HEK293T (cell line): ENCODE results near the gene FGFR4.

Experiments used
- CTCF ChIA-PET: fragments of 350-600 bp; formaldehyde crosslinking; extraction: SDS; loops from one replicate; lab custom pipeline; 2021; ENCODE audit warnings: antibody characterized with exemption, inconsistent platforms; lab: Yijun Ruan, JAX
- POLR2A ChIA-PET: fragments of 350-600 bp; formaldehyde crosslinking; extraction: SDS; loops from one replicate; lab custom pipeline; 2020; ENCODE audit warnings: antibody characterized with exemption, inconsistent platforms; lab: Yijun Ruan, JAX
- DNase-seq: peaks from one replicate; pipeline ENCODE4 v3.0.0; 2012; ENCODE audit warnings: mixed read lengths; ENCODE audit errors: extremely low spot score
- ARNT ChIP-seq: fragments of 450-650 bp; IDR thresholded peaks from 2 replicates; pipeline ENCODE4 v1.6.1; 2017; ENCODE audit warnings: mild to moderate bottlenecking
- BHLHE40 ChIP-seq: fragments of 450-650 bp; IDR thresholded peaks from 2 replicates; pipeline ENCODE4 v1.6.1; 2016; ENCODE audit warnings: mild to moderate bottlenecking, moderate library complexity, borderline replicate concordance
- CTBP1 ChIP-seq: fragments of 450-650 bp; IDR thresholded peaks from 2 replicates; pipeline ENCODE4 v1.6.1; 2016; ENCODE audit warnings: borderline replicate concordance
- ELF4 ChIP-seq: fragments of 450-650 bp; IDR thresholded peaks from 2 replicates; pipeline ENCODE4 v1.6.1; 2017; ENCODE audit warnings: antibody characterized with exemption
- FOXA1 ChIP-seq: fragments of 450-650 bp; IDR thresholded peaks from 2 replicates; pipeline ENCODE4 v1.6.1; 2016; ENCODE audit warnings: mild to moderate bottlenecking
- FOXK2 ChIP-seq: fragments of 450-650 bp; IDR thresholded peaks from 2 replicates; pipeline ENCODE4 v1.6.1; 2016; ENCODE audit warnings: mild to moderate bottlenecking
- FOXM1 ChIP-seq: fragments of 450-650 bp; IDR thresholded peaks from 2 replicates; pipeline ENCODE4 v1.6.1; 2017; ENCODE audit warnings: mild to moderate bottlenecking, borderline replicate concordance
- HDGF ChIP-seq: fragments of 450-650 bp; IDR thresholded peaks from 2 replicates; pipeline ENCODE4 v1.6.1; 2017; ENCODE audit warnings: antibody characterized with exemption, borderline replicate concordance
- L3MBTL2 ChIP-seq: fragments of 450-650 bp; conservative IDR thresholded peaks from 2 replicates; pipeline ENCODE4 v1.6.1; 2016; ENCODE audit warnings: mild to moderate bottlenecking
- LEF1 ChIP-seq: fragments of 450-650 bp; IDR thresholded peaks from 2 replicates; pipeline ENCODE4 v1.6.1; 2017; ENCODE audit warnings: mild to moderate bottlenecking, borderline replicate concordance
- NFRKB ChIP-seq: fragments of 450-650 bp; IDR thresholded peaks from 2 replicates; pipeline ENCODE4 v1.6.1; 2016; ENCODE audit warnings: mild to moderate bottlenecking, moderate library complexity
- PKNOX1 ChIP-seq: fragments of 450-650 bp; IDR thresholded peaks from 2 replicates; pipeline ENCODE4 v1.6.1; 2016
- SP1 ChIP-seq: fragments of 450-650 bp; IDR thresholded peaks from 2 replicates; pipeline ENCODE4 v1.6.1; 2017
- SUZ12 ChIP-seq: fragments of 450-650 bp; IDR thresholded peaks from 2 replicates; pipeline ENCODE4 v1.6.1; 2016; ENCODE audit warnings: mild to moderate bottlenecking
- TARDBP ChIP-seq: fragments of 450-650 bp; IDR thresholded peaks from 2 replicates; pipeline ENCODE4 v1.6.1; 2016
- ZNF384 ChIP-seq: fragments of 450-650 bp; IDR thresholded peaks from 2 replicates; pipeline ENCODE4 v1.6.1; 2016

FGFR4 gene

GRCh38 chr5:177112589-177113220, 26.0 kb downstream of the FGFR4 start:
- ChIA-PET CTCF (interaction anchor here (0.5 to 6.5 kb wide), 23 partner anchors 10 to 818 kb away, joined by 3 to 71 read pairs (median 5); partner anchors contain the start of gene FGFR4), POLR2A (interaction anchor here (0.6 to 1.0 kb wide), 2 partner anchors 200 to 335 kb away, joined by 3 read pairs; no protein-coding TSS in a partner anchor)
- TF ChIP-seq HDGF (no peak), FOXM1 (no peak), PKNOX1 (no peak), TARDBP (no peak), BHLHE40 (no peak), FOXK2 (no peak), ELF4 (no peak), SP1 (no peak), CTBP1 (no peak), LEF1 (no peak), ARNT (no peak), FOXA1 (no peak), NFRKB (no peak), SUZ12 (no peak), ZNF384 (no peak), L3MBTL2 (no peak)
- no peak for DNase-seq

GRCh38 chr5:177113566-177114424, 27.1 kb downstream of the FGFR4 start:
- peak; percentile 93 for DNase-seq
- ChIA-PET CTCF (interaction anchor here (0.5 to 6.5 kb wide), 13 partner anchors 14 to 382 kb away, joined by 3 to 71 read pairs (median 3); no protein-coding TSS in a partner anchor), POLR2A (interaction anchor here (1.0 kb wide), 1 partner anchor 42 kb away, joined by 3 read pairs; no protein-coding TSS in a partner anchor)
- TF ChIP-seq SP1 (no peak), L3MBTL2 (no peak), FOXA1 (no peak), NFRKB (no peak), FOXK2 (no peak), SUZ12 (no peak), TARDBP (no peak), ZNF384 (no peak), BHLHE40 (no peak), ELF4 (no peak), FOXM1 (no peak), ARNT (no peak), CTBP1 (no peak), LEF1 (no peak), PKNOX1 (no peak)

DNA sequence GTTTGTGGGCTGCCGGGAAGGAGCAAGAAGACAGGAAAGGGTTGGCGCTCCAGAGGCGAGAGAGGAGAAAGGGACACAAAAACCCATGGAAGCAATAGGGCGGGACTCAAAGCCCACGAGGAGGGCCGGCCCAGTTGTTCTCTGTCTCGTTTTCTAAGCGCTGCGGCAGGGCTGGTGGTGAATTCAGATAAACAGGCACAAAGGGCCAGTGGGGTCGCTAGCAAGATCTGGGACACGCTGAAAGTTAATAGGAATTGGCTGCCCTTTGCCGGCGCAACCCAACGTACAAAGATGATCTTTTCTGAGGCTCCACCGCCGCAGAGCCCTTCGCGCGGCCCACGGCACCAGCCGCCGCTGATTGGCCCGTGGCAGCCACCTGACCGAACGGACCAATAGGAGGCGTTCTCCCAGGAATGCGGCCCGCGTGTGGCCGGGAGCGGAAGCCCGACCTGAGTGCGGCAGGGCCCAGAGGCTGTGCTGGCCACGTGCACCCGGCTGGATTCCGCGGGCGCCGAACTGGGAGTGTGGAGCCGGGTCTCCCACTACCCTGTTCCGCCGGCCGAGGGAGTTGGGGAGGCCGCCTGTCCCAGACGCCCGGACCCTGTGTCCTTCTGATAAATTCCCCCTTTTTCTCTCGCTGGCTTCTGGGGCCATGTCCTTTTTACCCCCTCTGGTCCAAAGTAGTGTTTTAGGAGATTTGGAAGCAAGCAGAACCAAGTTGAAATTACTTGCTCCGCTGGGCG, 30.1 kb downstream of the FGFR4 start:
- no peak for DNase-seq
- ChIA-PET CTCF (interaction anchor here (0.7 kb wide), 1 partner anchor 10 kb away, joined by 3 read pairs; no protein-coding TSS in a partner anchor), POLR2A (interaction anchor here (1.0 kb wide), 1 partner anchor 134 kb away, joined by 3 read pairs; no protein-coding TSS in a partner anchor)
- TF ChIP-seq L3MBTL2, result no peak
- no peak for TF ChIP-seq BHLHE40
- no peak for TF ChIP-seq SUZ12
- TF ChIP-seq LEF1, result no peak

- POLR2A ChIA-PET, result interaction anchor here (1.0 kb wide), 1 partner anchor 134 kb away, joined by 3 read pairs; no protein-coding TSS in a partner anchor
These were observed 30.8 kb downstream of the FGFR4 start for GRCh38 chr5:177117441-177118045.

More at GRCh38 chr5:177117441-177118045, 30.8 kb downstream of the FGFR4 start:
- TF ChIP-seq ZNF384, result no peak
- no peak for TF ChIP-seq FOXM1
- TF ChIP-seq SP1, result no peak
- no peak for TF ChIP-seq PKNOX1
- TF ChIP-seq FOXA1, result no peak
- no peak for TF ChIP-seq HDGF
- no peak for TF ChIP-seq CTBP1
- CTCF ChIA-PET, result interaction anchor here (0.7 kb wide), 1 partner anchor 9 kb away, joined by 3 read pairs; no protein-coding TSS in a partner anchor
- no peak for DNase-seq
